GM12801 (cell line): ENCODE results near the gene SOX18.

Source experiments
- CTCF ChIP-seq: IDR thresholded peaks from one replicate; pipeline ENCODE4 v1.5.1; 2011; ENCODE audit warnings: control low read depth; ENCODE audit not compliant: insufficient read length; ENCODE audit errors: extremely low read depth

Gene SOX18

DNA sequence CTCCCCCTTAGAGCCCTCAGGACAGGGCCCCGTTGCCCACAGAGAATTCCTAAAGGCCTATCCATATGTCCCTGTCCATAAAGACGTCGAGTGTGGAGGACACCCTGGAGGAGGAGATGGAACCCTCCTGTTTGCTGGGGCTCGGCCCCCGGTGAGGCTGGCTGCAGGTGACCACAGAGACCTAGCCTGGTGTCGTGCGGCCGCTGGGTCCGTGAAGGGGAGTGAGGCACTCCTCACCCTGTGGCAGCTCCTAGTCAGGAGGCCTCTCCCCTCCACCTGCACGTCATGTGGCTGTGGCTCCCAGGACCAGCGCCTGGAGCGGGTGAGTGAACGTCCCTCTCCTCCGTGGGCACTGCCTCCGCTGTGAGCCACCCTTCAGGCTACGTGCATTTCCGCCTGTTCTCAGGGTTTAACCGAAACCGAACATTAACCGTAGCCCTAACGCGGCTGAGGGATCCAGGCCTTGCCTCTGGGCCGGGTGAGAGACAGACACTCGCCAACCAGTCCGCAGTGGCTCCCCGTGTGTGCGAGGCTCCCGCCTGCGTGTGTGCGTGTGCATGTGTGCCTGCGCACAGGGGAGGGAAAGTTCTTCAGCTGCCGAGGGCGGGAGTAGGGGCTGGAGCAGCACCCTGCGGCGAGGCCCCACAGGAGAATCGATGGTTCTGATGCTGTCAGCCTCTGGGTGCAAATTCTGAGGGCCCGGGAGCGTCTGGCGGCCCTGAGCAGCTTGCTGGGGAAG lies 7.6 kb upstream of the SOX18 start:
- TF ChIP-seq CTCF = no peak

DNA sequence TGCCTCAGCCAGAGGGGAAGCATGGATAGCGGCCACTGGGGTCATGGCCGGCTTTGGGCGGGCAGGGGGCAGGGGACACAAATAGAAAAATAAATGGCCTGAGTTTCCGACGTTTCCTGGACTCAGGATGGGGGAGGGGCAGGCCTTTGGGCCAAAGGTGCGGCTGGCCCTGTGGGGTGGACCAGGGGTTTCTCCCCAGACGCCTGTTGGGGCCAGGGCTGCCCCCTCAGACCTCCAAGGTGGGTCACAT lies 7.1 kb upstream of the SOX18 start:
- no peak for TF ChIP-seq CTCF

DNA sequence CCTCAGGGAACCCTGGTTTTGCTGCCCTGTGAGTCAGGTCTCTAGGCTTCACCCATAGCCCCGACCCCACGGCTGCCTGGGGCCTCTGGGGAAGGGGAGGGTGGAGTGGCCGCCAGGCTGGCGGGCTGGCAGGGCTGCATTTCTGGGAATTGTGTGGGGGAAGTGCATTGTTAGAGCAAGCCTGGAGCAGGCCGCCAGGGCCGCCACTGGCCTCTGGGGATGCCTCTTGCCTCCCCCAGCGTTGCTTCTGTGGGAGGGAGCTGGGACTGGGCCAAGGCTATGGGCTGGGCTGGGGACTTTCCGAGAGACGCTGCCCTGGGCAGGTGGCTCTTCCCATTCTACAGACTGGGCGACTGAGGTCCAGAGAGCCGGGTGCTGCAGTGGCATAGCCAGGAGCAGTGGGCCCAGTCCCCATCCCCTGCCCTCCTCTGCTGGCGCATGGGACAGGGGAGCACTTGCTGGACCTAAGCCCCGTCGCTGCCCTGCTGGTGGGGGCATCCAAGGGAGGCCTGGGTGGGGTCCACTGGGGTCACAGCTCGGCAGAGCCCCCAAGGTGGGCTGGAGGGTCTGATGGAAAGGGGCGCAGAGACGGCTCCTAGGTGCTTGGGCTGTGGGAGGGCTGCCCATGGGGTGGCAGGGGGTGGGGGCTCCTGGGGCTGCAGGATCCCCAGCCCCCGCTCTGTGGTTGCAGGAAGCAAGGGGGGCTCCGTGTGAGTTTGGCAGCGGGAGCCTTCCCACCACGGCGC lies 6.6 kb upstream of the SOX18 start:
- TF ChIP-seq CTCF = no peak

GRCh38 chr20:64055396-64055892 lies 6.0 kb upstream of the SOX18 start:
- TF ChIP-seq CTCF = no peak

DNA sequence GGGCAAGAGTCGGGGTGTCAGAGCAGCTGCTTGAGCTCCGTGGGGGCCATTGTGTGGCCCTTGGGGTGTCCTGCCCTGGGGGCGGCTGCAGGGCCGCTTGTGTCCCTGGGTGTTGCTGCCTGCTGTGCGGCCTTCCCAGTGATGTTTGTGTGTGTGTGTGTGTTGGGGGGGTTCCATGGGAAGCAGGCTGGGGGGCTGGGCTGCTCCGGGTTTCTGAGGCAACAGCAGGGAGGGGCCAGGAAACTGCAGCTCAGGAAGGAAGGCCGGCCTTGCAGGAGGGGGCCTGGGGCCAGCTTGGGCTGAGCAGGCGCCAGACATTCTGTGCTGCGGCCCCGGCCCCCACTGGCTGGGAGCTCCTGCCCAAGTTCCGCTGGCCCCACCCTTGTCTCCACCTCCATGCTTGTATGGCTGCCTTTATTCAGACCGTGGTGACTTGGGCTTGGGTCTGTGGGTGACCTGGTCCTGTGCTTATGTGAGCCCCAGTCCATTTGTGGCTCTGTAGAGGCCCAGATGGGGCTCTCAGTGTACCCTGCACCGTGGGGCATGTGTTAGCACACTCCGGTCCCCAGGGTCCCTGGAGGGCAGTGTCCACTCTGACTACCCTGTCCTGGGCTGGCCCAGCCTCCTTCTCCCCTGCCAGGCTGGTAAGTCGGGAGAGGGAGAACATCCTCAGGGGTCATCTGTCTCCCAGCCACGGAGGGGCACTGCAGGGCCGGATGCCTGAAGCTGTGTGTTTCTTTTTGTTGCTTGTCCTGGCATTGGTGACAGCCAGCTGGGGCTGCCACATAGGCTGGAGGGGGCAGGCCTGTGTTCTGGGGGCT lies 4.6 kb upstream of the SOX18 start:
- no peak for TF ChIP-seq CTCF

DNA sequence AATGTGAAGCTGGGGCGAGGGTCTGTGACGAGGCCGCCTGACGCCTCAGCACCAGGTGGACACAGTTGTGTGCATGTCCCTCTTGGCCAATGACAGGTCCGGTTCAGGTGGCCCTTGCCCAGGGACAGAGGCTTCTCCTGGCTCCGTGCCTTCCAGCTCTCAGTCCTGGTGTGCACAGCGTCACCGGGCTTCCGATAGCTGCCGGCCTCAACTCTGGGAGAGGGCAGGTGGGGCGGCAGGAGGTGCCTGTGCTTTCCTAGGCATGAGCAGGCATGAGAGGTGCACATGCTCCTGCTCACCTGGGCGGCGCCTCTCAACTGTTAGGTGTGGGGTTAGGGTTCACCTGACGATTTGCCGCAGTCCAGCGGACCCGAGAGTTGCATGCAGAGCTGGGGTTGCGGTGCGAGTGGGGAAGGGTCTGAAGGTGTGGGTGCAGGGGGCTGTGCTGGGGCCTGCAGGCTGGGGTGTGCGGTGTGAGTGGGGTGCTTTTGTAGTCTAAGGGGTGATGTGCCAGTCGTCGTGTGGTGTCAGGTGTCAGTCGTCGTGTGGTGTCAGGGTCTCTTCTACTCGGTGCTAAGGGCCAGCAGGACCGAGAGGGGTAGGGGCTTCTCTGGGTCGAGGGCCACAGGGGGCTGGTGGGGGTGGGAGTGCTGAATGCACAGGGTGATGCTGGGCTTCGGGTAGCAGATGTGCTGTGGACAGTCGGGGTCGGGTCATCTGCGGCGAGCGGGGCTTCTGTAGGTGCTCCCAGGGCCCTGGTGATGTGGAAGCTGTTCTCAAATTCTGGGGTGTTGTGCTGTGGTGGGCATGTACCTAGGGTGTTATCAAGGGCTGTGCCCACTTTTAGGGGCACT lies 3.8 kb upstream of the SOX18 start:
- no peak for TF ChIP-seq CTCF

- TF ChIP-seq CTCF = no peak
Observed at GRCh38 chr20:64052326-64052722, 2.9 kb upstream of the SOX18 start.
